SK-N-MC (cell line): Measurements from ENCODE around the gene APBA3.

Source experiments
- DNase-seq: peaks from one replicate; pipeline ENCODE4 v3.0.0-alpha.2; 2011; ENCODE audit warnings: low read depth, low spot score
- H3K27ac ChIP-seq: fragments of 200-600 bp; sonication (generic); 2 replicates; pipeline ENCODE4 v1.5.1; 2016; ENCODE audit warnings: mixed run types
- H3K36me3 ChIP-seq: fragments of 200-600 bp; sonication (generic); 2 replicates; pipeline ENCODE4 v1.6.1; 2017; ENCODE audit warnings: antibody characterized with exemption, low read length, mixed read lengths; ENCODE audit not compliant: insufficient read depth
- H3K4me3 ChIP-seq: fragments of 200-600 bp; sonication (generic); 2 replicates; pipeline ENCODE4 v1.5.1; 2016
- H3K9ac ChIP-seq: fragments of 200-600 bp; sonication (generic); 2 replicates; pipeline ENCODE4 v1.8.0; 2017; ENCODE audit warnings: mixed run types, mixed read lengths; ENCODE audit not compliant: insufficient read length
- H3K9me3 ChIP-seq: fragments of 200-600 bp; sonication (generic); 2 replicates; pipeline ENCODE4 v1.6.1; 2017; ENCODE audit warnings: low read depth, mild to moderate bottlenecking, antibody characterized with exemption, low read length, moderate library complexity, mixed read lengths
- EZH2 ChIP-seq: fragments of 200-600 bp; sonication (generic); IDR thresholded peaks from one replicate; pipeline ENCODE4 v1.6.1; 2017; ENCODE audit warnings: antibody characterized with exemption
- FOXP2 ChIP-seq: optimal IDR thresholded peaks from 2 replicates; pipeline ENCODE3; 2011; ENCODE audit warnings: mild to moderate bottlenecking, moderate library complexity; ENCODE audit not compliant: insufficient read depth; ENCODE audit errors: extremely low read length, control extremely low read depth
- POLR2AphosphoS5 ChIP-seq: IDR thresholded peaks from 2 replicates; pipeline ENCODE4 v1.6.1; 2012; ENCODE audit warnings: mild to moderate bottlenecking, low read depth, low read length, borderline replicate concordance

Gene APBA3

GRCh38 chr19:3761382-3762129, at the start of gene APBA3:
Gene APBA3 (minus strand): TSS chr19:3761692. CDS start chr19:3760264, 1,428 bp downstream.
- Histone ChIP-seq H3K27ac (peak within 1 kb of the TSS; percentile 99), H3K4me3 (peak within 1 kb of the TSS; percentile 100), H3K9me3 (no peaks in the 10 kb centered on the region), H3K9ac (peak within 1 kb of the TSS; percentile 98), H3K36me3 (no peaks in the 10 kb centered on the region)
- peak; percentile 91 for TF ChIP-seq POLR2AphosphoS5
- no peak for TF ChIP-seq FOXP2
- TF ChIP-seq EZH2 = no peak
- no peak for DNase-seq

GRCh38 chr19:3810708-3811355, 49.3 kb upstream of the APBA3 start:
- no peak overlapping the region for H3K9ac ChIP-seq
- DNase-seq = no peak
- no peaks in the 10 kb centered on the region for H3K9me3 ChIP-seq
- TF ChIP-seq FOXP2 (no peak), POLR2AphosphoS5 (no peak), EZH2 (no peak)
- no peak overlapping the region for H3K27ac ChIP-seq
- H3K36me3 ChIP-seq = no peaks in the 10 kb centered on the region
- H3K4me3 ChIP-seq = no peak overlapping the region

GRCh38 chr19:3809881-3810707, 48.6 kb upstream of the APBA3 start:
- H3K4me3 ChIP-seq = no peak overlapping the region
- DNase-seq = no peak
- no peaks in the 10 kb centered on the region for H3K9me3 ChIP-seq
- H3K27ac ChIP-seq = no peak overlapping the region
- H3K9ac ChIP-seq = no peak overlapping the region
- no peaks in the 10 kb centered on the region for H3K36me3 ChIP-seq
- TF ChIP-seq EZH2 (no peak), POLR2AphosphoS5 (no peak), FOXP2 (no peak)

- Histone ChIP-seq H3K36me3 (no peaks in the 10 kb centered on the region), H3K4me3 (no peak overlapping the region), H3K9me3 (no peaks in the 10 kb centered on the region), H3K9ac (no peak overlapping the region), H3K27ac (no peak overlapping the region)
- DNase-seq = no peak
- no peak for TF ChIP-seq EZH2
- TF ChIP-seq POLR2AphosphoS5 = no peak
- no peak for TF ChIP-seq FOXP2
These were observed 47.1 kb upstream of the APBA3 start for GRCh38 chr19:3808420-3809143.

- DNase-seq = no peak
- H3K27ac ChIP-seq = no peak overlapping the region
- no peaks in the 10 kb centered on the region for H3K36me3 ChIP-seq
- no peak overlapping the region for H3K4me3 ChIP-seq
- H3K9me3 ChIP-seq = no peaks in the 10 kb centered on the region
- no peak for TF ChIP-seq FOXP2
- no peak for TF ChIP-seq EZH2
- no peak for TF ChIP-seq POLR2AphosphoS5
- no peak overlapping the region for H3K9ac ChIP-seq
These were observed 46.3 kb upstream of the APBA3 start for GRCh38 chr19:3807574-3808354.

- Histone ChIP-seq H3K27ac (no peak overlapping the region), H3K36me3 (no peaks in the 10 kb centered on the region), H3K9me3 (no peaks in the 10 kb centered on the region), H3K4me3 (no peak overlapping the region), H3K9ac (no peak overlapping the region)
- DNase-seq = no peak
- no peak for TF ChIP-seq POLR2AphosphoS5
- no peak for TF ChIP-seq FOXP2
- no peak for TF ChIP-seq EZH2
These were observed 45.6 kb upstream of the APBA3 start for GRCh38 chr19:3807131-3807480.

GRCh38 chr19:3805859-3806258, 44.4 kb upstream of the APBA3 start:
- Histone ChIP-seq H3K9ac (no peak overlapping the region), H3K4me3 (no peak overlapping the region), H3K9me3 (no peaks in the 10 kb centered on the region), H3K27ac (no peak overlapping the region), H3K36me3 (no peaks in the 10 kb centered on the region)
- DNase-seq = no peak
- TF ChIP-seq POLR2AphosphoS5 (no peak), FOXP2 (no peak), EZH2 (no peak)
